ENCODE data around the gene SYT12.
A peak's percentile ranks its signal among the peaks of the same experiment; 100 is the strongest.
"Not testable (repeated sequence)": the region's sequence is repeated elsewhere in the genome, so short reads cannot be mapped to it uniquely, and the experiment has no call there.

Gene SYT12

GRCh38 chr11:66996609-66997273 lies 26.2 kb upstream of the SYT12 start:
- DNase-seq = no peak

GRCh38 chr11:66999555-66999954 lies 23.4 kb upstream of the SYT12 start:
- no peak for DNase-seq

GRCh38 chr11:67001332-67001731 lies 21.6 kb upstream of the SYT12 start:
- DNase-seq = no peak

GRCh38 chr11:67002297-67002913 lies 20.5 kb upstream of the SYT12 start:
- DNase-seq = no peak

- DNase-seq = no peak
Observed at GRCh38 chr11:67002921-67003411, 20.0 kb upstream of the SYT12 start.

- DNase-seq = not testable (repeated sequence)
Observed at GRCh38 chr11:67005200-67005599, 17.7 kb upstream of the SYT12 start.

- DNase-seq = no peak
Observed at GRCh38 chr11:67006029-67006884, 16.7 kb upstream of the SYT12 start.

GRCh38 chr11:67007126-67007525 lies 15.8 kb upstream of the SYT12 start:
- no peak for DNase-seq

GRCh38 chr11:67010296-67010905 lies 12.5 kb upstream of the SYT12 start:
- DNase-seq = no peak

GRCh38 chr11:67013511-67014045 lies 9.4 kb upstream of the SYT12 start:
- DNase-seq = no peak

GRCh38 chr11:67014343-67014742 lies 8.6 kb upstream of the SYT12 start:
- no peak for DNase-seq

GRCh38 chr11:67015048-67015447 lies 7.9 kb upstream of the SYT12 start:
- DNase-seq = no peak

- DNase-seq = no peak
Observed at GRCh38 chr11:67016550-67016949, 6.4 kb upstream of the SYT12 start.

- no peak for DNase-seq
Observed at GRCh38 chr11:67020949-67021348, 2.0 kb upstream of the SYT12 start.

GRCh38 chr11:67022341-67022933 lies 497 bp upstream of the SYT12 start:
- DNase-seq = peak; percentile 24

- DNase-seq = no peak
Observed at GRCh38 chr11:67023957-67024353, 1.0 kb downstream of the SYT12 start.

GRCh38 chr11:67024410-67024809 lies 1.5 kb downstream of the SYT12 start:
- no peak for DNase-seq

- no peak for DNase-seq
Observed at GRCh38 chr11:67024966-67025365, 2.0 kb downstream of the SYT12 start.

- no peak for DNase-seq
Observed at GRCh38 chr11:67025750-67026149, 2.8 kb downstream of the SYT12 start.

- no peak for DNase-seq
Observed at GRCh38 chr11:67026941-67027340, 4.0 kb downstream of the SYT12 start.

- no peak for DNase-seq
Observed at GRCh38 chr11:67027483-67027930, 4.6 kb downstream of the SYT12 start.

- no peak for DNase-seq
Observed at GRCh38 chr11:67027943-67028542, 5.1 kb downstream of the SYT12 start.
